Measurements from ENCODE around the gene ATXN1. TPM values are rescaled to one million over a fixed set of nuclear protein-coding genes. Genes with fewer than 3 reads are reported as not detected.

The ATXN1 gene
- polyA plus RNA-seq, 1 of the 3 experiments (the other 2 are of a cell fraction) = 7.9 TPM

DNA sequence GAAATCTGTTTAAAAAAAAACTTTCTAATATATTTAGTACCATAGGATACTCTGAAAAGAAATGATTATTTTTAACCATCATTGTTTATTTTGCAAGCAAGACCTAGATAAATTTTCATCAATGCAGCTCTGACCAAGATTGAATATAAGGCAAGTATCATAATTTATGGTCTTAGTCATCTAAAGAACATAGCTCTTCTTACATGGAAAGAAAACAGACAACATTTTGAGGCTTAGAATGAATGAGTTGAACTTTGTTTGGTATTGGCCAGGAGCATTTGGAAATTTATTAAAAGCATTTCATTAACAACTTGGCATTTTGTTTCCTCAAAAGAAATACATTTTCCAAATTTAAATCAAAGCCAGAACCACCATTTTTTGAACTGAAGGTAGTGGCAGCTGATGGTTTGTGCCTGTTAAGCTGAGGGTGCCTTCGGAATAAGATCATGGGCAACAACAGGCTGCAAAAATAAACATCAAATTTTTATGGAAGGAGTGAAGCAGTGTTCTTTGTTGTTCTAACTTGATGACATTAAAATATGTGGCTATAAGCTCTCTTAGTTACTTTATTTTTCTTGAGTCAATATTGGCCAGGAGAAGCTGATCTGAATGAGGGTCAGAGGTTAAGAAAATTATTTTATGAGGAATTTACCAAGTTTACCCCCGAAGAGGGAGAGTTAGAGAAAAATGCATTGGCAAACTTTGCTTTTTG is 6.7 kb upstream of the ATXN1 start:
- Histone ChIP-seq H2AFZ (ENCODE audit: low read depth) (no peak overlapping the region), H3K4me2 (peak overlapping the region; percentile 48), H3K9me3 (no peaks in the 10 kb centered on the region), H3F3A (replicated peaks; ENCODE audit: insufficient read depth) (peaks cover 70% of the 10 kb centered on the region), H3K4me3 (ENCODE audit: low read depth in 2 of 2, low read length in 1 of 2) (no peak overlapping the region), H4K20me1 (ENCODE audit: insufficient read depth) (no peaks in the 10 kb centered on the region), H3K27me3 (ENCODE audit: insufficient read depth) (no peaks in the 10 kb centered on the region), H3K4me1 (ENCODE audit: control insufficient read depth in 1 of 2, insufficient read depth in 2 of 2, low read depth in 1 of 2, low read length in 1 of 2) (peaks cover 0 to 46% of the 10 kb centered on the region in 2 experiments), H3K27ac (ENCODE audit: low read depth in 2 of 2, low read length in 1 of 2) (peak overlapping the region; percentile 90 to 92; a peak in 3 of 4 replicates), H3K79me2 (ENCODE audit: insufficient read depth) (peaks cover 27% of the 10 kb centered on the region), H3K9me2 (no peaks in the 10 kb centered on the region), H3K9ac (peak overlapping the region; percentile 62; the same call in 1 of the 2 replicates), H3K36me3 (replicated peaks in 1 of 2; ENCODE audit: control insufficient read depth in 1 of 2, insufficient read depth in 2 of 2, low read length in 1 of 2) (no peaks in the 10 kb centered on the region)
- 67% methylated on average over 2 of the region's 2 CpGs for WGBS (ENCODE audit: low lambda C conversion rate)
- DNase-seq = no peak
- POLR2A ChIA-PET = no interaction called here
- CTCF ChIA-PET = interaction anchor here (1.5 to 2.2 kb wide), 4 partner anchors 9 to 435 kb away, joined by 4 to 8 read pairs (median 6); no protein-coding TSS in a partner anchor
- peak; percentile 54 to 81 for TF ChIP-seq EP300 (IDR thresholded peaks at IDR 0.05; ENCODE audit: borderline replicate concordance in 1 of 2, low read depth in 1 of 2, low read length in 1 of 2)
- TF ChIP-seq MXI1 (IDR thresholded peaks at IDR 0.05; ENCODE audit: low read depth, low read length) = no peak
- TF ChIP-seq, protein P1, sequence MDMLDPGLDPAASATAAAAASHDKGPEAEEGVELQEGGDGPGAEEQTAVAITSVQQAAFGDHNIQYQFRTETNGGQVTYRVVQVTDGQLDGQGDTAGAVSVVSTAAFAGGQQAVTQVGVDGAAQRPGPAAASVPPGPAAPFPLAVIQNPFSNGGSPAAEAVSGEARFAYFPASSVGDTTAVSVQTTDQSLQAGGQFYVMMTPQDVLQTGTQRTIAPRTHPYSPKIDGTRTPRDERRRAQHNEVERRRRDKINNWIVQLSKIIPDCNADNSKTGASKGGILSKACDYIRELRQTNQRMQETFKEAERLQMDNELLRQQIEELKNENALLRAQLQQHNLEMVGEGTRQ (IDR thresholded peaks at IDR 0.05; ENCODE audit: borderline replicate concordance, low read depth, low read length) = no peak
- TF ChIP-seq JUND (IDR thresholded peaks at IDR 0.05) = peak; percentile 57
- no peak for TF ChIP-seq GABPA (IDR thresholded peaks at IDR 0.05; ENCODE audit: low read depth)
- no peak for TF ChIP-seq POLR2AphosphoS5 (IDR thresholded peaks at IDR 0.05; ENCODE audit: low read depth, low read length)
- TF ChIP-seq FOSL2 (IDR thresholded peaks at IDR 0.05; ENCODE audit: borderline replicate concordance, low read depth) = peak; percentile 30; the same call in 1 of the 2 replicates
- no peak for TF ChIP-seq SIN3A (IDR thresholded peaks at IDR 0.05; ENCODE audit: borderline replicate concordance, low read depth, low read length)
- no peak for TF ChIP-seq YY1 (IDR thresholded peaks at IDR 0.05; ENCODE audit: low read depth)
- TF ChIP-seq MEF2A (IDR thresholded peaks at IDR 0.05; ENCODE audit: borderline replicate concordance, low read depth) = no peak
- TF ChIP-seq RCOR1 (IDR thresholded peaks at IDR 0.05; ENCODE audit: low read length) = no peak
- TF ChIP-seq CHD2 (IDR thresholded peaks at IDR 0.05; ENCODE audit: low read length, partially characterized antibody) = no peak
- no peak for TF ChIP-seq SMC3 (IDR thresholded peaks at IDR 0.05; ENCODE audit: low read depth, low read length)
- no peak for TF ChIP-seq FOXJ3 (CRISPR knock-in tag; IDR thresholded peaks at IDR 0.05)
- 0 out of 2 replicates have a peak, but pooled peaks have one; percentile 33 for TF ChIP-seq FOXM1 (IDR thresholded peaks at IDR 0.05; ENCODE audit: low read depth)
- TF ChIP-seq, protein P2, sequence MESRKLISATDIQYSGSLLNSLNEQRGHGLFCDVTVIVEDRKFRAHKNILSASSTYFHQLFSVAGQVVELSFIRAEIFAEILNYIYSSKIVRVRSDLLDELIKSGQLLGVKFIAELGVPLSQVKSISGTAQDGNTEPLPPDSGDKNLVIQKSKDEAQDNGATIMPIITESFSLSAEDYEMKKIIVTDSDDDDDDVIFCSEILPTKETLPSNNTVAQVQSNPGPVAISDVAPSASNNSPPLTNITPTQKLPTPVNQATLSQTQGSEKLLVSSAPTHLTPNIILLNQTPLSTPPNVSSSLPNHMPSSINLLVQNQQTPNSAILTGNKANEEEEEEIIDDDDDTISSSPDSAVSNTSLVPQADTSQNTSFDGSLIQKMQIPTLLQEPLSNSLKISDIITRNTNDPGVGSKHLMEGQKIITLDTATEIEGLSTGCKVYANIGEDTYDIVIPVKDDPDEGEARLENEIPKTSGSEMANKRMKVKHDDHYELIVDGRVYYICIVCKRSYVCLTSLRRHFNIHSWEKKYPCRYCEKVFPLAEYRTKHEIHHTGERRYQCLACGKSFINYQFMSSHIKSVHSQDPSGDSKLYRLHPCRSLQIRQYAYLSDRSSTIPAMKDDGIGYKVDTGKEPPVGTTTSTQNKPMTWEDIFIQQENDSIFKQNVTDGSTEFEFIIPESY (IDR thresholded peaks at IDR 0.05; ENCODE audit: borderline replicate concordance, low read depth) = no peak
- TF ChIP-seq, protein P3, sequence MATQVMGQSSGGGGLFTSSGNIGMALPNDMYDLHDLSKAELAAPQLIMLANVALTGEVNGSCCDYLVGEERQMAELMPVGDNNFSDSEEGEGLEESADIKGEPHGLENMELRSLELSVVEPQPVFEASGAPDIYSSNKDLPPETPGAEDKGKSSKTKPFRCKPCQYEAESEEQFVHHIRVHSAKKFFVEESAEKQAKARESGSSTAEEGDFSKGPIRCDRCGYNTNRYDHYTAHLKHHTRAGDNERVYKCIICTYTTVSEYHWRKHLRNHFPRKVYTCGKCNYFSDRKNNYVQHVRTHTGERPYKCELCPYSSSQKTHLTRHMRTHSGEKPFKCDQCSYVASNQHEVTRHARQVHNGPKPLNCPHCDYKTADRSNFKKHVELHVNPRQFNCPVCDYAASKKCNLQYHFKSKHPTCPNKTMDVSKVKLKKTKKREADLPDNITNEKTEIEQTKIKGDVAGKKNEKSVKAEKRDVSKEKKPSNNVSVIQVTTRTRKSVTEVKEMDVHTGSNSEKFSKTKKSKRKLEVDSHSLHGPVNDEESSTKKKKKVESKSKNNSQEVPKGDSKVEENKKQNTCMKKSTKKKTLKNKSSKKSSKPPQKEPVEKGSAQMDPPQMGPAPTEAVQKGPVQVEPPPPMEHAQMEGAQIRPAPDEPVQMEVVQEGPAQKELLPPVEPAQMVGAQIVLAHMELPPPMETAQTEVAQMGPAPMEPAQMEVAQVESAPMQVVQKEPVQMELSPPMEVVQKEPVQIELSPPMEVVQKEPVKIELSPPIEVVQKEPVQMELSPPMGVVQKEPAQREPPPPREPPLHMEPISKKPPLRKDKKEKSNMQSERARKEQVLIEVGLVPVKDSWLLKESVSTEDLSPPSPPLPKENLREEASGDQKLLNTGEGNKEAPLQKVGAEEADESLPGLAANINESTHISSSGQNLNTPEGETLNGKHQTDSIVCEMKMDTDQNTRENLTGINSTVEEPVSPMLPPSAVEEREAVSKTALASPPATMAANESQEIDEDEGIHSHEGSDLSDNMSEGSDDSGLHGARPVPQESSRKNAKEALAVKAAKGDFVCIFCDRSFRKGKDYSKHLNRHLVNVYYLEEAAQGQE (IDR thresholded peaks at IDR 0.05; ENCODE audit: low read depth, low read length) = no peak
- TF ChIP-seq, protein P4, sequence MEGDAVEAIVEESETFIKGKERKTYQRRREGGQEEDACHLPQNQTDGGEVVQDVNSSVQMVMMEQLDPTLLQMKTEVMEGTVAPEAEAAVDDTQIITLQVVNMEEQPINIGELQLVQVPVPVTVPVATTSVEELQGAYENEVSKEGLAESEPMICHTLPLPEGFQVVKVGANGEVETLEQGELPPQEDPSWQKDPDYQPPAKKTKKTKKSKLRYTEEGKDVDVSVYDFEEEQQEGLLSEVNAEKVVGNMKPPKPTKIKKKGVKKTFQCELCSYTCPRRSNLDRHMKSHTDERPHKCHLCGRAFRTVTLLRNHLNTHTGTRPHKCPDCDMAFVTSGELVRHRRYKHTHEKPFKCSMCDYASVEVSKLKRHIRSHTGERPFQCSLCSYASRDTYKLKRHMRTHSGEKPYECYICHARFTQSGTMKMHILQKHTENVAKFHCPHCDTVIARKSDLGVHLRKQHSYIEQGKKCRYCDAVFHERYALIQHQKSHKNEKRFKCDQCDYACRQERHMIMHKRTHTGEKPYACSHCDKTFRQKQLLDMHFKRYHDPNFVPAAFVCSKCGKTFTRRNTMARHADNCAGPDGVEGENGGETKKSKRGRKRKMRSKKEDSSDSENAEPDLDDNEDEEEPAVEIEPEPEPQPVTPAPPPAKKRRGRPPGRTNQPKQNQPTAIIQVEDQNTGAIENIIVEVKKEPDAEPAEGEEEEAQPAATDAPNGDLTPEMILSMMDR (IDR thresholded peaks at IDR 0.05) = no peak
- TF ChIP-seq TCF12 (IDR thresholded peaks at IDR 0.05) = peak; percentile 81
- TF ChIP-seq RAD21 (IDR thresholded peaks at IDR 0.05; ENCODE audit: low read length) = no peak
- TF ChIP-seq, protein P5, sequence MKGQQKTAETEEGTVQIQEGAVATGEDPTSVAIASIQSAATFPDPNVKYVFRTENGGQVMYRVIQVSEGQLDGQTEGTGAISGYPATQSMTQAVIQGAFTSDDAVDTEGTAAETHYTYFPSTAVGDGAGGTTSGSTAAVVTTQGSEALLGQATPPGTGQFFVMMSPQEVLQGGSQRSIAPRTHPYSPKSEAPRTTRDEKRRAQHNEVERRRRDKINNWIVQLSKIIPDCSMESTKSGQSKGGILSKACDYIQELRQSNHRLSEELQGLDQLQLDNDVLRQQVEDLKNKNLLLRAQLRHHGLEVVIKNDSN (IDR thresholded peaks at IDR 0.05; ENCODE audit: borderline replicate concordance, low read depth) = no peak
- no peak for TF ChIP-seq TAF1 (IDR thresholded peaks at IDR 0.05; ENCODE audit: borderline replicate concordance, low read depth, low read length)
- no peak for TF ChIP-seq NRF1 (IDR thresholded peaks at IDR 0.05; ENCODE audit: low read depth, low read length)
- no peak for TF ChIP-seq EZH2phosphoT487 (IDR thresholded peaks at IDR 0.05; ENCODE audit: borderline replicate concordance, low read depth)
- 0 out of 2 replicates have a peak, but pooled peaks have one; percentile 17 for TF ChIP-seq RXRA (IDR thresholded peaks at IDR 0.05; ENCODE audit: borderline replicate concordance, low read depth)

Data from SK-N-SH (cell line).